Duodenal mucosa (tissue), 2 donors: ENCODE data around the gene PRR20A.
"Not testable (repeated sequence)": the region's sequence is repeated elsewhere in the genome, so short reads cannot be mapped to it uniquely, and the experiment has no call there.

Experiments used
- H3K27ac ChIP-seq: one replicate; pipeline ENCODE4 v1.7.0; 2013; ENCODE audit warnings: low read depth, low read length
- H3K27me3 ChIP-seq, 2 donors: one replicate each; pipeline ENCODE4 v1.7.0; 2013; ENCODE audit warnings: low read length in 2 of 2, control low read depth in 1 of 2; ENCODE audit not compliant: insufficient read depth in 2 of 2, control insufficient read depth in 1 of 2
- H3K36me3 ChIP-seq, 2 donors: one replicate each; pipeline ENCODE4 v1.7.0; 2013; ENCODE audit warnings: low read length in 2 of 2, control low read depth in 1 of 2; ENCODE audit not compliant: insufficient read depth in 2 of 2, control insufficient read depth in 1 of 2
- H3K4me1 ChIP-seq, 2 donors: one replicate each; pipeline ENCODE4 v1.7.0; 2013; ENCODE audit warnings: low read length in 2 of 2, control low read depth in 1 of 2; ENCODE audit not compliant: insufficient read depth in 2 of 2, control insufficient read depth in 1 of 2
- H3K4me3 ChIP-seq, 2 donors: one replicate each; pipeline ENCODE4 v1.7.0; 2013; ENCODE audit warnings: low read length in 2 of 2, low read depth in 1 of 2
- H3K9ac ChIP-seq, 2 donors: one replicate each; pipeline ENCODE4 v1.7.0; 2013; ENCODE audit warnings: low read length in 2 of 2, low read depth in 1 of 2
- H3K9me3 ChIP-seq, 2 donors: one replicate each; pipeline ENCODE4 v1.7.0; 2013; ENCODE audit warnings: low read length in 2 of 2, control low read depth in 1 of 2; ENCODE audit not compliant: control insufficient read depth in 1 of 2

Gene PRR20A

DNA sequence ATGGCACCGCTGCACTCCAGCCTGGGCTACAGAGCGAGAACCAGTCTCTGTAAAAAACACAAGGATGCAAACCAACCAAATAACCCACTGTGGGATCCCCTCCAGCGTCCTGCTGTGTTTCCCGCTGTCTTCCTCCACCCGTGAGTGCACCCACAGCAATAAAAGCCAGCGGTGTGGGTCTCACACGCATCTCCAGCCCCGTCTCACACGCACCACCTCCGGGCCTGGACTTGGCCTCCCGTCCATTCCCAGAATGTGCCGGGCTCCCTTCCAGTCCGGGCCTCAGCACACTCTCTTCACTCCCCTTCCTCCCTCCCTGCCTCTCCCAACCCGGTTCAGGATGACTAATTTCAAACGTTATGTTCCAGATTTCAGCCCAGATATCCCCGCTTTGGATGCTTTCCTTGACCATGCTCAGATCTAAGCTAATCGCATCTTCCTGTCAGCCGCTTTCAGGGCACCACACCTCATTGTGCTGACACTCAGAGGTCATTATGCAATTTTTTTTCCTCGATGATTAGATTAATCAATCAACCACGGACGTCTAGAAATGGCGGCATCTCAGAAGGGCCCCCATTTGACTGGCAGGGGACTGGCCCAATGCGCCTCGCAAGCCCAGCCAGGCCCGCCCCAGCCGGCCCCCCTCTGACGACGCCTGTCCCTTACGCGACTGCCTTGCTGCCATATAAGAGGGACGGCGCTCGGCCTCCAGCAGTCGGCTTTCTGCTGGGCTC is at the start of gene PRR20A:
TSS of gene PRR20A (plus strand) at position 684 of the 734 bp plus-strand sequence. CDS start 387 bp downstream, outside the sequence.
- H3K27me3 ChIP-seq, H3K9me3 ChIP-seq, H3K27ac ChIP-seq, H3K36me3 ChIP-seq, H3K9ac ChIP-seq, H3K4me1 ChIP-seq, H3K4me3 ChIP-seq: not testable (repeated sequence)

DNA sequence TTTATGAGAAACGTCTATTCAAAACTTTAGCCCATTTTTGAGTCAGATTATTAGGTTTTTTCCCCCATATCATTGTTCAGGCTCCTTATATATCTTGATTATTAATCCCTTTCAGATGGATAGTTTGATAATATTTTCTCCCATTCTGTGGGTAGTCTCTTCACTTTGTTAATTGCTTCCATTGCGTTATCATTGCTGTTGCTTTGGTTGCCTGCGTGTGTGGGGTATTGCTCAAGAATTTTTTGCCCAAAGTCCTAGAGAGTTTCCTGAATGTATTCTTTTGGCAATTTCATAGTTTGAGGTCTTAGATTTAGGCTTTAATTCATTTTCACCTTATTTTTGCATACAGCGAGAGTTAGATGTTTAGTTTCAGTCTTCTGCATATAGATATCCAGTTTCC is 25.8 kb upstream of the PRR20A start:
- Histone ChIP-seq H3K27ac (no peak overlapping the region), H3K9ac (no peak overlapping the region), H3K4me3 (no peak overlapping the region), H3K4me1 (no peaks in the 10 kb centered on the region), H3K9me3 (peaks cover 12% of the 10 kb centered on the region in 2 donors), H3K36me3 (no peaks in the 10 kb centered on the region), H3K27me3 (no peaks in the 10 kb centered on the region)

DNA sequence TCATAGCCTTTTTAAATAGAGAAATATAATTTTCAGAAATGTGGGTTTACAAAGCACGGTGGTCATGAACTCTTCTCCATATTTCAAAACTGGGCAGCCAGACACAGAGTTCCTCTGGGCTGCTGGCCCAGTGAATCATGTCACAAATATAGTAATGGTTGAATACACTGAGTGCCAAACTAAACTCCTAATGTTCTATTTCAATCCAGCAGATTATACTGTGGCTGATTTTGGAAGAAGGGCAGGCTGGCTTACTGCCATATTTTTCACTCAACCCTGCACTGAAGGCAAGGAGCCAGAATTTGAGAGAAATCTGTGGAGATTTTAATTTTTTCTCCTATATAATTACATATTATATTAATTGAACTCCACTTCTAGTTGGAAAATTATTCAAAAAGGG is 17.0 kb upstream of the PRR20A start:
- Histone ChIP-seq H3K36me3 (no peaks in the 10 kb centered on the region), H3K4me1 (no peaks in the 10 kb centered on the region), H3K27ac (no peak overlapping the region), H3K9ac (no peak overlapping the region), H3K4me3 (no peak overlapping the region), H3K9me3 (peaks cover 4 to 11% of the 10 kb centered on the region in 2 donors), H3K27me3 (no peaks in the 10 kb centered on the region)

DNA sequence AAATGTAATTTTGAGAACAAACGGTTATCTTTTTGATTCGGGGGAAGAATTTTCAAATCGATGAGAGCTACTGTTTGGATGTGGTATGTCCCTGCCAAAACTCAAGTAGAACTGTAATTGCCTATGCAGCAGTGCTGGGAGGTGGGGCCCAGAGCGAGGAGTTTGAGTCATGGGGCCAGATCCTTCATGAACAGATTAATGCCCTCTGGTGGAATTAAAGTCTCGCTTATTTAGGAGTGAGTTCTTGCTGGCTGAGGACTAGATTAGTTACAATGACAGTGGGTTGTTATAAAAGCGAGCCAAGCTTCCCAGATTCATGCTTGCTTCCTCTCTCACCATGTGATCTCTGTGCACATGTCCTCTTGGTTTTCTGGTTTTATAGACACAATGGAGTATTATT is 11.8 kb upstream of the PRR20A start:
- H3K4me3 ChIP-seq = no peak overlapping the region
- H3K36me3 ChIP-seq = no peaks in the 10 kb centered on the region
- no peaks in the 10 kb centered on the region for H3K27me3 ChIP-seq
- H3K9ac ChIP-seq = no peak overlapping the region
- H3K27ac ChIP-seq = no peak overlapping the region
- H3K4me1 ChIP-seq = no peaks in the 10 kb centered on the region
- H3K9me3 ChIP-seq = peaks cover 0 to 4% of the 10 kb centered on the region in 2 donors

DNA sequence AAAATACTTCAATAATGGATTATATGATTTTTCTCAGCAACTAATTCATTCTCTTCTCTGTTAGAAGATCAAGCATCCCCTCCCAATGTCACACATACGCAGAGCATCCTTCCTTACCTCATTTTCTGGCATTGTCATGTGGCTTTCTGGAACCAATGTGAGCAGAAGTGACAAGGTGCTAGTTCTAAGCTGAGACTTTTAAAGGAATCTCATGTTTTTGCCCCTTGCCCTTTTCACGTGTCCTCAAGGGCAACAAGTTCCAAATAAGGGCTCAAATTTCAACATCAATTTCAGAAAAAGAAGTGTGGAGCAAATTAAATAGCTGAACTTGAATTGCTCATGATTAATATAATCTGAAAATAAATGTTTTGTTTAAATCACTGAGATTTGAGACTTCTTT is 4.6 kb upstream of the PRR20A start:
- Histone ChIP-seq H3K4me3 (no peak overlapping the region), H3K4me1 (no peaks in the 10 kb centered on the region), H3K9me3 (peaks cover 2 to 7% of the 10 kb centered on the region in 2 donors), H3K27ac (no peak overlapping the region), H3K27me3 (no peaks in the 10 kb centered on the region), H3K9ac (no peak overlapping the region), H3K36me3 (no peaks in the 10 kb centered on the region)

DNA sequence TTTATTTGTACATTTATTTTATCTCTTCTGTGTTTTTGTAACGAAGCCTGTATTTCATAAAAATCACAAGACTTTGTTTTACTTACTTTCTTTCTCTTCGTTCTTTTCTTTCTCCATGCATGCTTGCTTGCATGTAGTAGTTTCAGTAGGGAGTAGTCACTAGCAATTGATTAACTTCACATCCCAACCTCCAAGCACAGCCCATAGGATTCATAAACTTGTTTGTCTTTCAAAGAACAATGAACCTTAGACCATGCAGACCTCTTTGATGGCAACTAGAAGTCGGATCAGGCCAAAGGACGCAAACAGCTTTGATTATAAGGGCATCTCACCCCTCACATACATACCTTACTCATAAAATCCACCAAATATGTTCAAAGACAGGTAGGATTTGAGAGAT is 3.1 kb upstream of the PRR20A start:
- Histone ChIP-seq H3K27ac (no peak overlapping the region), H3K4me3 (no peak overlapping the region)

DNA sequence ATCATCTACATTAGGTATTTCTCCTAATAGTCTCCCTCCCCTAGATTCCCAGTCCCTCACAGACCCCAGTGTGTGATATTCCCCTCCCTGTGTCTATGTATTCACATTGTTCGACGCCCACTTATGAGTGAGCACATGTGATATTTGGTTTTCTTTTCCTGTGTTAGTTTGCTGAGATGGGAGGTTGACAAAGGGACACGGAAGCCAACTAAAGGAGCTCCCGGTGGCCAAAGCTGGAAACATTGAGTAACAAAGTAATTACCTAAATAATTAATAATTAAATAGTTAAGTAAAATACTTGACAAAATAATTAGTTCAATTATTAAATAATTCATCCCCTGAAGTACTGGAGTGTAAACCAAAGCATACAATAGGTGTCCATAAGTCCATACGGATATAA is 1.7 kb upstream of the PRR20A start:
- H3K9me3 ChIP-seq = peaks cover 2 to 7% of the 10 kb centered on the region in 2 donors
- H3K4me3 ChIP-seq = no peak overlapping the region
- no peaks in the 10 kb centered on the region for H3K36me3 ChIP-seq
- H3K27me3 ChIP-seq = no peaks in the 10 kb centered on the region
- no peak overlapping the region for H3K27ac ChIP-seq
- H3K4me1 ChIP-seq = no peaks in the 10 kb centered on the region
- H3K9ac ChIP-seq = no peak overlapping the region

More for the DNA sequence above, 3.1 kb upstream of the PRR20A start:
- Histone ChIP-seq H3K4me1 (no peaks in the 10 kb centered on the region), H3K9ac (no peak overlapping the region), H3K27me3 (no peaks in the 10 kb centered on the region), H3K9me3 (peaks cover 2 to 7% of the 10 kb centered on the region in 2 donors), H3K36me3 (no peaks in the 10 kb centered on the region)

DNA sequence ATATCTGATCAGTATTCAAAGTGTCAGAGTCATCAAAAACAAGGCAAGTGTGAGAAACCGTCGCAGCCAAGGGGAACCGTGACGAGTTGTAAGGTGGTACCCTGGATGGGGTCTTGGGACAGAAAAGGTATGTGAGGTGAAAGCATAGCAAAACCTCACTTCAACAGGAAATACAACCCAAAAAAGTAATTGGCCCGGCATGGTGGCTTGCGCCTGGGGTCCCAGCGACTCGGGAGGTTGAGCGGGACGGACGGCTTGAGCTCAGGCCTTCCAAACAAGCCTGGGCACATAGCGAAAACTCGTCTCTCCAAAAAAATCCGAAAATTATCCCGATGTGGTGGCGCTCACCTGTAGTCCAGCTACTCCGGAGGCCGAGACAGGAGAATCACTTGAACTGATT is 937 bp upstream of the PRR20A start:
- H3K4me1 ChIP-seq, H3K9me3 ChIP-seq, H3K9ac ChIP-seq, H3K4me3 ChIP-seq, H3K27me3 ChIP-seq, H3K36me3 ChIP-seq, H3K27ac ChIP-seq: not testable (repeated sequence)

DNA sequence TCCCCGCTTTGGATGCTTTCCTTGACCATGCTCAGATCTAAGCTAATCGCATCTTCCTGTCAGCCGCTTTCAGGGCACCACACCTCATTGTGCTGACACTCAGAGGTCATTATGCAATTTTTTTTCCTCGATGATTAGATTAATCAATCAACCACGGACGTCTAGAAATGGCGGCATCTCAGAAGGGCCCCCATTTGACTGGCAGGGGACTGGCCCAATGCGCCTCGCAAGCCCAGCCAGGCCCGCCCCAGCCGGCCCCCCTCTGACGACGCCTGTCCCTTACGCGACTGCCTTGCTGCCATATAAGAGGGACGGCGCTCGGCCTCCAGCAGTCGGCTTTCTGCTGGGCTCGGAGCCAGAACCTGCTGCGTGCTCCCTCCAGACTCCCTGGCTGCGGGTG is 6.5 kb downstream of the PRR20A start, which contains the start of gene PRR20B:
TSS of gene PRR20B (plus strand) at position 301 of the 400 bp plus-strand sequence. CDS start 387 bp downstream, outside the sequence.
- H3K27ac ChIP-seq, H3K27me3 ChIP-seq, H3K36me3 ChIP-seq, H3K4me1 ChIP-seq, H3K9me3 ChIP-seq, H3K9ac ChIP-seq, H3K4me3 ChIP-seq: not testable (repeated sequence)

DNA sequence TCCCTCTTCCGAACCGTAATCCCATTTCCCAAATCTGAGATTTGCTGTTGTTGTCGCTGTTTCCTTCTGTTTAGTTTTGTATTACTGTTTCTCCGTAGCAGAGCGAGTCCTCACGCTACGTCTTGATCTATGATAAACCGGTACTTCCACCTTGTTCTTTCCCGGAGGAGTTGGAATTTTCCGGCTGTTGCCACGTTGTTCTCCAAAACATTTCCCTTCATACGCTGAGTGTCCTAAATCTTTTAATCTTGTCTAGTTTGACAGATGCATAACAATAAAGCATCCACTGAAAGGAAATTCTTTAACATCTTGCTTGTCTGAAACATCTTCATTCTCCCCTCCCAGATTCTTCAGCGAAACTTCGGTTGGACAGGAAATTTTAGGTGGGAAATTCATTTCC is 7.4 kb downstream of the PRR20A start:
- not testable (repeated sequence) for H3K36me3 ChIP-seq, H3K9ac ChIP-seq, H3K4me1 ChIP-seq, H3K9me3 ChIP-seq, H3K4me3 ChIP-seq, H3K27ac ChIP-seq, H3K27me3 ChIP-seq
